Stomach (tissue), 4 donors: ENCODE measurements around the gene SFMBT1.

Experiments used
- CTCF ChIP-seq, 7 experiments: fragments of 450-650 bp in 4 of 7; fragments of 200-600 bp in 3 of 7; sonication (generic) in 3 of 7; IDR thresholded peaks; one replicate each; pipeline ENCODE4 v1.5.1; 2016 to 2019; ENCODE audit warnings: antibody characterized with exemption in 7 of 7, control low read depth in 2 of 7, mild to moderate bottlenecking in 1 of 7
- EP300 ChIP-seq: sonication (generic); formaldehyde crosslinking; IDR thresholded peaks from one replicate; pipeline ENCODE4 v1.6.1; 2017; ENCODE audit warnings: antibody characterized with exemption
- POLR2A ChIP-seq, 4 donors: fragments of 450-650 bp; IDR thresholded peaks; one replicate each; pipeline ENCODE4 v1.6.1; 2016; ENCODE audit warnings: antibody characterized with exemption in 4 of 4, control low read depth in 2 of 4, mild to moderate bottlenecking in 1 of 4, moderate library complexity in 1 of 4
- POLR2AphosphoS5 ChIP-seq, 3 donors: sonication (generic); formaldehyde crosslinking; IDR thresholded peaks; one replicate each; pipeline ENCODE4 v1.6.1; 2016; ENCODE audit warnings: antibody characterized with exemption in 3 of 3

GRCh38 chr3:52990637-52991036, 55.2 kb downstream of the SFMBT1 start:
- TF ChIP-seq POLR2A (IDR thresholded peaks at IDR 0.05) (no peak), CTCF (IDR thresholded peaks at IDR 0.05) (no peak), EP300 (no peak), POLR2AphosphoS5 (IDR thresholded peaks at IDR 0.05) (no peak)
